ENCODE data around the gene SSPN.

The SSPN gene

DNA sequence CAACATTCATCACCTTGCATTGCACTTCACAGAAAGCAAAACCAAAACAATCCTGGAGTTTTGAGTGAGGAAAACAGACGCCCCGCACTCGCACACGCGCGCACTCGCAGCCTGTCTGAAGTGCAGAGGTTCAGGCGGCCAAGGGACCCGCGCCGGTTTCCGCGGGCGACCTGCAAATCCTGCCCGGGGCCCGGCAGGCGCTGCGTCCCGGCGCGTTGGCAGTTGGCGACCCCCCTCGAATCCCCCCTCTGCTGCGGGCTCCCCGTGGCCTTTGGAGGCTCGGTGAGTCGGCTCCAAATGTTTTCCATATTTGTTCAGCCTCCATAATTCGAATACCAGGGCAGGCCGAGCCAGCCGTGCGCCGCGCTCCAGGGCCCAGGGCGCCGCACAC, at the start of gene SSPN:
Gene SSPN, plus strand, starts transcription at position 324 of the 391 bp plus-strand sequence. CDS start 100 bp downstream, outside the sequence.
- Histone ChIP-seq H3K4me1 (ENCODE audit: control insufficient read depth, insufficient read depth, low read length) (peaks cover 9% of the 10 kb centered on the region), H3K36me3 (ENCODE audit: control insufficient read depth, insufficient read depth, low read length) (no peaks in the 10 kb centered on the region), H3K27me3 (ENCODE audit: control insufficient read depth, insufficient read depth, low read length) (peaks cover 37% of the 10 kb centered on the region), H3K4me3 (ENCODE audit: low read depth, low read length) (peak within 1 kb of the TSS; percentile 81), H3K9me3 (ENCODE audit: control insufficient read depth, insufficient read depth, low read depth, low read length) (no peaks in the 10 kb centered on the region), H3K9ac (ENCODE audit: low read length) (peak within 1 kb of the TSS; percentile 75), H3K27ac (ENCODE audit: low read depth, low read length) (no peak within 1 kb of the TSS)

- Histone ChIP-seq H3K27ac (ENCODE audit: low read depth, low read length) (no peak overlapping the region), H3K9me3 (ENCODE audit: control insufficient read depth, insufficient read depth, low read depth, low read length) (no peaks in the 10 kb centered on the region), H3K9ac (ENCODE audit: low read length) (no peak overlapping the region), H3K36me3 (ENCODE audit: control insufficient read depth, insufficient read depth, low read length) (no peaks in the 10 kb centered on the region), H3K4me3 (ENCODE audit: low read depth, low read length) (no peak overlapping the region), H3K27me3 (ENCODE audit: control insufficient read depth, insufficient read depth, low read length) (0 out of 2 replicates have a peak, but pooled peaks cover 4% of the 10 kb centered on the region), H3K4me1 (ENCODE audit: control insufficient read depth, insufficient read depth, low read length) (no peaks in the 10 kb centered on the region; the same call in 1 of the 2 replicates)
Observed at GRCh38 chr12:26148291-26148690, 47.1 kb upstream of the SSPN start.

GRCh38 chr12:26149968-26150500, 45.3 kb upstream of the SSPN start:
- no peaks in the 10 kb centered on the region for H3K27me3 ChIP-seq (ENCODE audit: control insufficient read depth, insufficient read depth, low read length)
- no peaks in the 10 kb centered on the region for H3K36me3 ChIP-seq (ENCODE audit: control insufficient read depth, insufficient read depth, low read length)
- no peaks in the 10 kb centered on the region; the same call in 1 of the 2 replicates for H3K4me1 ChIP-seq (ENCODE audit: control insufficient read depth, insufficient read depth, low read length)
- H3K4me3 ChIP-seq (ENCODE audit: low read depth, low read length), result no peak overlapping the region
- no peaks in the 10 kb centered on the region for H3K9me3 ChIP-seq (ENCODE audit: control insufficient read depth, insufficient read depth, low read depth, low read length)
- H3K9ac ChIP-seq (ENCODE audit: low read length), result no peak overlapping the region
- H3K27ac ChIP-seq (ENCODE audit: low read depth, low read length), result no peak overlapping the region

- H3K4me1 ChIP-seq (ENCODE audit: control insufficient read depth, insufficient read depth, low read length), result peaks cover 7% of the 10 kb centered on the region; the same call in 1 of the 2 replicates
- no peak overlapping the region for H3K27ac ChIP-seq (ENCODE audit: low read depth, low read length)
- no peaks in the 10 kb centered on the region for H3K9me3 ChIP-seq (ENCODE audit: control insufficient read depth, insufficient read depth, low read depth, low read length)
- no peak overlapping the region for H3K9ac ChIP-seq (ENCODE audit: low read length)
- H3K4me3 ChIP-seq (ENCODE audit: low read depth, low read length), result no peak overlapping the region
- H3K27me3 ChIP-seq (ENCODE audit: control insufficient read depth, insufficient read depth, low read length), result no peaks in the 10 kb centered on the region
- no peaks in the 10 kb centered on the region for H3K36me3 ChIP-seq (ENCODE audit: control insufficient read depth, insufficient read depth, low read length)
Observed at GRCh38 chr12:26150736-26151450, 44.5 kb upstream of the SSPN start.

DNA sequence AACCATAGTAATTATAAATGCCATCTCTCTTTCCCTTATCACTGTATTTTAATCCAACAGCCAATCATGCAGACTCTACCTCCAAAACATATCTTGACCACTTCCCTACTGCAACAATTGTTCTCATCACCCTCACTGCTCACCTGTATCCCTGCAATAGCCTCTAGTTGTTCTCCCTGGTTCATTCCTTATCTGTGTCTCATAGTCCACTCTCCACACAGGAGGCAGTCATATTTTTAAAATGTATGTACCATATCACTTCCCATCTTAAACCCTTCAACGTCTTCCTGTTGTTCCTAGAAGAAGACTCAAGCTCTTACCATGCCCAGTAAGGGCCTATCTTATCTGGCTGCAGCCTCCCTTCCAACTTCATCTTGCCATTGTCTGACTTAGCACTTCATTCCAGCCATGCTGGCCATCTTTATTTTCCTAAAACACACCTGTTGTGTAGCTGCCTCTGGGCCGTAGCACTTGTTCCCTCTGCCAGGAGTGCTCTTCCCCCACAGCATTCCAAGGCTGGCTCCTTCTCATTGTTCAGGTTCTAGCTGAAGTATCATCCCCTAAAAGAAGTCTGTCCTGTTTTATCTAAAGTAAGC, 42.8 kb upstream of the SSPN start:
- peaks cover 9% of the 10 kb centered on the region; the same call in 1 of the 2 replicates for H3K4me1 ChIP-seq (ENCODE audit: control insufficient read depth, insufficient read depth, low read length)
- H3K9me3 ChIP-seq (ENCODE audit: control insufficient read depth, insufficient read depth, low read depth, low read length), result no peaks in the 10 kb centered on the region
- H3K27me3 ChIP-seq (ENCODE audit: control insufficient read depth, insufficient read depth, low read length), result no peaks in the 10 kb centered on the region
- H3K4me3 ChIP-seq (ENCODE audit: low read depth, low read length), result no peak overlapping the region
- no peak overlapping the region for H3K9ac ChIP-seq (ENCODE audit: low read length)
- H3K27ac ChIP-seq (ENCODE audit: low read depth, low read length), result no peak overlapping the region
- H3K36me3 ChIP-seq (ENCODE audit: control insufficient read depth, insufficient read depth, low read length), result no peaks in the 10 kb centered on the region

GRCh38 chr12:26153421-26154154, 41.8 kb upstream of the SSPN start:
- no peak overlapping the region for H3K27ac ChIP-seq (ENCODE audit: low read depth, low read length)
- no peaks in the 10 kb centered on the region for H3K9me3 ChIP-seq (ENCODE audit: control insufficient read depth, insufficient read depth, low read depth, low read length)

DNA sequence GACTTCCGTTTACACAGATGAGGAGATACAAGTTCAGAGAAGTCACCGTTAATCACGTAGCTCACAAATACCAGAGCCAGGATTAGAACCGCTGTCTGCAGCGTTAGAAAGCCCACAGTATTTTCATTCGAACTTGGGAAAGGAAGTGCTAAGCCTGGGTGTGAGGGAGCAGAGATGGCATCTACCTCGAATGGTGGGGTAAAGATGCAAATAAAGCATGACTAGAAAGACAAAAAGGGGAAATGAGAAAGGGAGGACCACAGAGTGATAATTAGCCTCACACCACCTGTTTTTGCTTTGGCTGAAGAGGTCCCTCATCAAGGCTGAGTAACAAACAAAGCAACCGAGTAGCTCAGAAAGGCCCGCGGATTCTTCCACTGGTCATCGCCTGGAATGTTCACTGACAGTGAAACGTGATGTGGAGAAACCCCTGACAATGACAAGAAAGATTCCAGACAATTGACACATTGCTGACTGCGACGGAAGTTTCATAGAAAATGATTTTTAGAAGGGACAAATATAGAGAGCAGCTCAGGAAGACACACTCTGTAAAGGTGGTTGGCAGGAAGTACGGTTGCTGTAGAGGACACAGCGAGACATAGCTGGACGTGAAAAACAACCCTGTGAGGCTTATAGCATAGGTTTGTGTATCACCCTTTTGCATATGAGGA, 39.0 kb upstream of the SSPN start:
- Histone ChIP-seq H3K27ac (ENCODE audit: low read depth, low read length) (no peak overlapping the region), H3K27me3 (ENCODE audit: control insufficient read depth, insufficient read depth, low read length) (no peaks in the 10 kb centered on the region), H3K36me3 (ENCODE audit: control insufficient read depth, insufficient read depth, low read length) (no peaks in the 10 kb centered on the region), H3K9me3 (ENCODE audit: control insufficient read depth, insufficient read depth, low read depth, low read length) (no peaks in the 10 kb centered on the region), H3K4me1 (ENCODE audit: control insufficient read depth, insufficient read depth, low read length) (peaks cover 13% of the 10 kb centered on the region), H3K4me3 (ENCODE audit: low read depth, low read length) (no peak overlapping the region), H3K9ac (ENCODE audit: low read length) (no peak overlapping the region)

More at GRCh38 chr12:26153421-26154154, 41.8 kb upstream of the SSPN start:
- H3K9ac ChIP-seq (ENCODE audit: low read length), result no peak overlapping the region
- no peak overlapping the region for H3K4me3 ChIP-seq (ENCODE audit: low read depth, low read length)
- no peaks in the 10 kb centered on the region for H3K27me3 ChIP-seq (ENCODE audit: control insufficient read depth, insufficient read depth, low read length)
- H3K36me3 ChIP-seq (ENCODE audit: control insufficient read depth, insufficient read depth, low read length), result no peaks in the 10 kb centered on the region
- H3K4me1 ChIP-seq (ENCODE audit: control insufficient read depth, insufficient read depth, low read length), result peaks cover 13% of the 10 kb centered on the region

GRCh38 chr12:26157001-26157400, 38.4 kb upstream of the SSPN start:
- H3K9me3 ChIP-seq (ENCODE audit: control insufficient read depth, insufficient read depth, low read depth, low read length), result no peaks in the 10 kb centered on the region
- no peak overlapping the region for H3K9ac ChIP-seq (ENCODE audit: low read length)
- H3K27ac ChIP-seq (ENCODE audit: low read depth, low read length), result no peak overlapping the region
- peaks cover 13% of the 10 kb centered on the region for H3K4me1 ChIP-seq (ENCODE audit: control insufficient read depth, insufficient read depth, low read length)
- no peak overlapping the region for H3K4me3 ChIP-seq (ENCODE audit: low read depth, low read length)
- no peaks in the 10 kb centered on the region for H3K27me3 ChIP-seq (ENCODE audit: control insufficient read depth, insufficient read depth, low read length)
- H3K36me3 ChIP-seq (ENCODE audit: control insufficient read depth, insufficient read depth, low read length), result no peaks in the 10 kb centered on the region

- H3K9me3 ChIP-seq (ENCODE audit: control insufficient read depth, insufficient read depth, low read depth, low read length), result no peaks in the 10 kb centered on the region
- H3K27me3 ChIP-seq (ENCODE audit: control insufficient read depth, insufficient read depth, low read length), result no peaks in the 10 kb centered on the region
- no peaks in the 10 kb centered on the region for H3K36me3 ChIP-seq (ENCODE audit: control insufficient read depth, insufficient read depth, low read length)
- no peak overlapping the region for H3K9ac ChIP-seq (ENCODE audit: low read length)
- H3K4me1 ChIP-seq (ENCODE audit: control insufficient read depth, insufficient read depth, low read length), result peaks cover 13% of the 10 kb centered on the region
- H3K27ac ChIP-seq (ENCODE audit: low read depth, low read length), result no peak overlapping the region
- no peak overlapping the region for H3K4me3 ChIP-seq (ENCODE audit: low read depth, low read length)
Observed at GRCh38 chr12:26158078-26158764, 37.2 kb upstream of the SSPN start.

GRCh38 chr12:26162174-26162573, 33.2 kb upstream of the SSPN start:
- H3K36me3 ChIP-seq (ENCODE audit: control insufficient read depth, insufficient read depth, low read length), result no peaks in the 10 kb centered on the region
- H3K27me3 ChIP-seq (ENCODE audit: control insufficient read depth, insufficient read depth, low read length), result no peaks in the 10 kb centered on the region
- peaks cover 3% of the 10 kb centered on the region; the same call in 1 of the 2 replicates for H3K4me1 ChIP-seq (ENCODE audit: control insufficient read depth, insufficient read depth, low read length)
- no peak overlapping the region for H3K27ac ChIP-seq (ENCODE audit: low read depth, low read length)
- H3K9ac ChIP-seq (ENCODE audit: low read length), result no peak overlapping the region
- H3K9me3 ChIP-seq (ENCODE audit: control insufficient read depth, insufficient read depth, low read depth, low read length), result no peaks in the 10 kb centered on the region
- no peak overlapping the region for H3K4me3 ChIP-seq (ENCODE audit: low read depth, low read length)
